ENCODE results near the gene SLFN11.

DNA sequence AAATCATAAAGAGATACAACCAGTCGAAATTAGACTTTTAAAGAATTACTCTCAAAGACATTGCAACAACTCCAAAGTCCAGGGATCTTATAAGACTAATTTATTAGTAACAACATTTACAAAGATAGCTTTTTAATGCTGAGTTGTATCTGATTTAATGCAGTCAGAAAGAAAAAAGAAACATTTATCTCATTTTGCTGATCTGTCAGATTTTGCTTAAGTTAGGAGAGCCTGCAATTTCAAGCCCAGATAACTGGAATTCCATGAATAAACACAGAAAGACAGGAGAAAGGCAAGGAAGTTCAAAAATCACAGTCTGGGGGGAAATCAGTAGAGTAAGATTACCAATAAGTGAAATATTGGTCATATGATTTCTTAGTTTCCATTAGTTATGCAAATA is 22.9 kb downstream of the SLFN11 start:
- TF ChIP-seq, protein P1, sequence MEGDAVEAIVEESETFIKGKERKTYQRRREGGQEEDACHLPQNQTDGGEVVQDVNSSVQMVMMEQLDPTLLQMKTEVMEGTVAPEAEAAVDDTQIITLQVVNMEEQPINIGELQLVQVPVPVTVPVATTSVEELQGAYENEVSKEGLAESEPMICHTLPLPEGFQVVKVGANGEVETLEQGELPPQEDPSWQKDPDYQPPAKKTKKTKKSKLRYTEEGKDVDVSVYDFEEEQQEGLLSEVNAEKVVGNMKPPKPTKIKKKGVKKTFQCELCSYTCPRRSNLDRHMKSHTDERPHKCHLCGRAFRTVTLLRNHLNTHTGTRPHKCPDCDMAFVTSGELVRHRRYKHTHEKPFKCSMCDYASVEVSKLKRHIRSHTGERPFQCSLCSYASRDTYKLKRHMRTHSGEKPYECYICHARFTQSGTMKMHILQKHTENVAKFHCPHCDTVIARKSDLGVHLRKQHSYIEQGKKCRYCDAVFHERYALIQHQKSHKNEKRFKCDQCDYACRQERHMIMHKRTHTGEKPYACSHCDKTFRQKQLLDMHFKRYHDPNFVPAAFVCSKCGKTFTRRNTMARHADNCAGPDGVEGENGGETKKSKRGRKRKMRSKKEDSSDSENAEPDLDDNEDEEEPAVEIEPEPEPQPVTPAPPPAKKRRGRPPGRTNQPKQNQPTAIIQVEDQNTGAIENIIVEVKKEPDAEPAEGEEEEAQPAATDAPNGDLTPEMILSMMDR (IDR thresholded peaks at IDR 0.05): no peak
- TF ChIP-seq POLR2A (IDR thresholded peaks at IDR 0.05): no peak

Measured in suprapubic skin (tissue), 3 donors.